SU-DHL-6 (cell line): Measurements from ENCODE around the gene DIAPH2.

Experiments used
- H2AFZ ChIP-seq: fragments of 200-600 bp; sonication (generic); 2 replicates; pipeline ENCODE4 v1.6.1; 2014; ENCODE audit warnings: low read depth, mild to moderate bottlenecking, moderate library complexity, mixed read lengths, antibody characterized with exemption, low read length; ENCODE audit not compliant: severe bottlenecking
- H3F3A ChIP-seq: fragments of 200-600 bp; shearing (Covaris generic); 2 replicates; pipeline ENCODE4 v1.6.0; 2016; ENCODE audit warnings: antibody characterized with exemption, mild to moderate bottlenecking; ENCODE audit not compliant: insufficient read depth
- H3K27ac ChIP-seq: fragments of 200-600 bp; sonication (generic); 2 replicates; pipeline ENCODE4 v1.5.1; 2016; ENCODE audit warnings: low read depth, mild to moderate bottlenecking, low read length, moderate library complexity, mixed read lengths
- H3K27me3 ChIP-seq: fragments of 200-600 bp; sonication (generic), shearing (Covaris generic); 2 replicates; pipeline ENCODE4 v1.6.0; 2014; ENCODE audit warnings: mild to moderate bottlenecking, low read length
- H3K36me3 ChIP-seq: fragments of 200-600 bp; sonication (generic); 2 replicates; pipeline ENCODE4 v1.6.1; 2014; ENCODE audit warnings: mild to moderate bottlenecking, low read length, mixed read lengths
- H3K4me2 ChIP-seq: fragments of 300-600, 200-600 bp; shearing (Covaris generic), sonication (generic); 2 replicates; pipeline ENCODE4 v1.6.0; 2014; ENCODE audit warnings: low read length, low read depth, mild to moderate bottlenecking; ENCODE audit not compliant: poor library complexity, severe bottlenecking
- H3K4me3 ChIP-seq: fragments of 200-600 bp; sonication (generic); 2 replicates; pipeline ENCODE4 v1.5.1; 2014; ENCODE audit warnings: antibody characterized with exemption, low read length, mild to moderate bottlenecking, mixed read lengths; ENCODE audit not compliant: insufficient read depth, poor library complexity, severe bottlenecking
- H3K79me2 ChIP-seq: fragments of 200-600 bp; sonication (generic); 2 replicates; pipeline ENCODE4 v1.6.1; 2014; ENCODE audit warnings: mild to moderate bottlenecking, low read length, moderate library complexity; ENCODE audit not compliant: insufficient read depth
- H3K9ac ChIP-seq: fragments of 200-600 bp; sonication (generic); 2 replicates; pipeline ENCODE4 v1.7.0; 2014; ENCODE audit warnings: mild to moderate bottlenecking, low read length
- H3K9me2 ChIP-seq: fragments of 200-600 bp; sonication (generic); replicated peaks from 2 replicates; pipeline ENCODE4 v1.6.1; 2014; ENCODE audit warnings: low read length; ENCODE audit not compliant: insufficient read depth
- H3K9me3 ChIP-seq: fragments of 200-600 bp; sonication (generic); 2 replicates; pipeline ENCODE4 v1.6.1; 2014; ENCODE audit warnings: low read length, mixed read lengths; ENCODE audit not compliant: insufficient read depth
- H4K20me1 ChIP-seq: fragments of 200-600 bp; sonication (generic); 2 replicates; pipeline ENCODE4 v1.6.1; 2014; ENCODE audit warnings: low read depth, mild to moderate bottlenecking, antibody characterized with exemption, low read length, moderate library complexity, mixed read lengths
- EZH2phosphoT487 ChIP-seq: fragments of 200-600 bp; sonication (generic), shearing (Covaris generic); conservative IDR thresholded peaks from 2 replicates; pipeline ENCODE4 v1.6.1; 2018; ENCODE audit warnings: mild to moderate bottlenecking, antibody characterized with exemption, low read length, moderate library complexity, mixed read lengths
- TF ChIP-seq, protein P1 (sequence below): fragments of 200-600 bp; sonication (generic); IDR thresholded peaks from one replicate; pipeline ENCODE4 v1.5.1; 2017; ENCODE audit warnings: antibody characterized with exemption, mild to moderate bottlenecking, low read length, moderate library complexity; ENCODE audit not compliant: insufficient read depth, poor library complexity, severe bottlenecking

Gene DIAPH2

DNA sequence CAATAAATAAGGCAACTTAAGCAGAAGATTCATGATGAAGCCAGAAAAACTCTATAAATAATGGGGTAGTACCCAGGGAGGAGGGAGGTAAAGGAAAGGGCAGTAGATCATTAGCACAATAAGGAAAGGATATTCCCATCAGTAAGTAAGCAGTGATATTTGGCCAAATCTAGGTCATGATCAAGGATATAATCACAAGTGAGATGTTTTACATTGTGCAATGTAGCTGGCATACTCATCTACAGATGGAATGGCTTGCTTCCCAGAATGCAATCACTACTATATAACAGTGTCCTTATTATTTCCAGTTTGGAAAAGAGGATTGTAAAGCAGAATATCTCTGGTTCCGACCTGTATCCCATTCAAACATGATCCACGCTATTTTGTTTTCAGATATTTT lies 682.5 kb downstream of the DIAPH2 start:
- no peak overlapping the region for H3K4me2 ChIP-seq
- H3K27me3 ChIP-seq, result no peaks in the 10 kb centered on the region
- no peaks in the 10 kb centered on the region for H3K9me3 ChIP-seq
- no peak overlapping the region for H3K9ac ChIP-seq
- H2AFZ ChIP-seq, result no peak overlapping the region
- H3K27ac ChIP-seq, result no peak overlapping the region
- no peaks in the 10 kb centered on the region for H3K79me2 ChIP-seq
- H3F3A ChIP-seq, result no peaks in the 10 kb centered on the region
- no peak for TF ChIP-seq EZH2phosphoT487
- TF ChIP-seq, protein P1, sequence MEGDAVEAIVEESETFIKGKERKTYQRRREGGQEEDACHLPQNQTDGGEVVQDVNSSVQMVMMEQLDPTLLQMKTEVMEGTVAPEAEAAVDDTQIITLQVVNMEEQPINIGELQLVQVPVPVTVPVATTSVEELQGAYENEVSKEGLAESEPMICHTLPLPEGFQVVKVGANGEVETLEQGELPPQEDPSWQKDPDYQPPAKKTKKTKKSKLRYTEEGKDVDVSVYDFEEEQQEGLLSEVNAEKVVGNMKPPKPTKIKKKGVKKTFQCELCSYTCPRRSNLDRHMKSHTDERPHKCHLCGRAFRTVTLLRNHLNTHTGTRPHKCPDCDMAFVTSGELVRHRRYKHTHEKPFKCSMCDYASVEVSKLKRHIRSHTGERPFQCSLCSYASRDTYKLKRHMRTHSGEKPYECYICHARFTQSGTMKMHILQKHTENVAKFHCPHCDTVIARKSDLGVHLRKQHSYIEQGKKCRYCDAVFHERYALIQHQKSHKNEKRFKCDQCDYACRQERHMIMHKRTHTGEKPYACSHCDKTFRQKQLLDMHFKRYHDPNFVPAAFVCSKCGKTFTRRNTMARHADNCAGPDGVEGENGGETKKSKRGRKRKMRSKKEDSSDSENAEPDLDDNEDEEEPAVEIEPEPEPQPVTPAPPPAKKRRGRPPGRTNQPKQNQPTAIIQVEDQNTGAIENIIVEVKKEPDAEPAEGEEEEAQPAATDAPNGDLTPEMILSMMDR, result no peak
- H3K36me3 ChIP-seq, result no peaks in the 10 kb centered on the region
- H3K4me3 ChIP-seq, result no peak overlapping the region
- no peaks in the 10 kb centered on the region for H4K20me1 ChIP-seq
- H3K9me2 ChIP-seq, result no peaks in the 10 kb centered on the region

DNA sequence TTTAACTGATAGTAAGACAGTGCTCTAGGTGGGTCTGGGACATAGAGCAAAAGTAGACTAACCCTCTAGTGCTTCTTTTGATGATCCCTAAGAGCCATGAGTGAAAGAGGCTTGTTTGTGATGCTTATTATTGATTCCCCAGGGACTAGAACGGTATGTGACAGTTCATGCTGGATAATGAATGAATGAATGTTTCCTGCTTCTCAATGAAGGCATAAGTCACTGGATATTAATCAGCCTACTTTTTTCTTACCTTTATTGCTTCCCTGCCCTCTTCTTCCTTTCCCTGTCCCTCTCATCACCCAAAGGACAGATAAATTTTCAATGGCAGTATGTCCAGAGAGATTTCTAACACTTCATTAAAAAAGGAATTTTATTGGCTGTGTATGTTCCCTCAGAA lies 685.3 kb downstream of the DIAPH2 start:
- no peaks in the 10 kb centered on the region for H3F3A ChIP-seq
- H2AFZ ChIP-seq, result no peak overlapping the region
- H3K4me2 ChIP-seq, result no peak overlapping the region
- no peaks in the 10 kb centered on the region for H4K20me1 ChIP-seq
- no peak overlapping the region for H3K4me3 ChIP-seq
- no peaks in the 10 kb centered on the region for H3K79me2 ChIP-seq
- H3K27ac ChIP-seq, result no peak overlapping the region
- TF ChIP-seq, protein P1, result no peak
- no peak for TF ChIP-seq EZH2phosphoT487
- no peaks in the 10 kb centered on the region for H3K27me3 ChIP-seq
- no peaks in the 10 kb centered on the region for H3K36me3 ChIP-seq
- no peaks in the 10 kb centered on the region for H3K9me3 ChIP-seq
- no peaks in the 10 kb centered on the region for H3K9me2 ChIP-seq
- no peak overlapping the region for H3K9ac ChIP-seq

- Histone ChIP-seq H3K36me3 (no peaks in the 10 kb centered on the region), H4K20me1 (no peaks in the 10 kb centered on the region), H3K4me3 (no peak overlapping the region), H3K27ac (no peak overlapping the region), H3K27me3 (no peaks in the 10 kb centered on the region), H3K9ac (no peak overlapping the region), H3K4me2 (no peak overlapping the region), H2AFZ (no peak overlapping the region), H3K9me2 (no peaks in the 10 kb centered on the region), H3K9me3 (no peaks in the 10 kb centered on the region), H3F3A (no peaks in the 10 kb centered on the region), H3K79me2 (no peaks in the 10 kb centered on the region)
- no peak for TF ChIP-seq EZH2phosphoT487
- TF ChIP-seq, protein P1, result no peak
Measured at GRCh38 chrX:97372001-97372766, 687.5 kb downstream of the DIAPH2 start.
